Stimulated activated CD4-positive, alpha-beta T cell treated with anti-CD3 and anti-CD28 coated beads, TNF-alpha, amount 100 ng/mL, for 48 hours (primary cell): ENCODE results near the gene MARK2.

Experiments
- DNase-seq, 3 donors: peaks; one replicate each; pipeline ENCODE4 v3.0.0-alpha.2; 2020; ENCODE audit warnings: low read depth in 3 of 3

Gene MARK2

GRCh38 chr11:63829823-63830489, 9.0 kb upstream of the MARK2 start:
- no peak for DNase-seq

GRCh38 chr11:63831326-63831725, 7.6 kb upstream of the MARK2 start:
- DNase-seq, result no peak

- no peak for DNase-seq
Observed at GRCh38 chr11:63832336-63832735, 6.6 kb upstream of the MARK2 start.

- DNase-seq, result no peak
Observed at GRCh38 chr11:63833048-63833447, 5.9 kb upstream of the MARK2 start.

GRCh38 chr11:63834535-63835157, 4.3 kb upstream of the MARK2 start:
- no peak for DNase-seq

- no peak for DNase-seq
Observed at GRCh38 chr11:63835158-63835545, 3.8 kb upstream of the MARK2 start.

GRCh38 chr11:63837027-63837688, 1.8 kb upstream of the MARK2 start:
- peak in 2 of 3 donors; percentile 61 to 64 for DNase-seq

- DNase-seq, result no peak
Observed at GRCh38 chr11:63837739-63838138, 1.2 kb upstream of the MARK2 start.

- DNase-seq, result no peak
Observed at GRCh38 chr11:63838150-63838677, 696 bp upstream of the MARK2 start.

GRCh38 chr11:63839508-63840355, 822 bp downstream of the MARK2 start:
- peak in 2 of 3 donors; percentile 8 to 29 for DNase-seq

- DNase-seq, result no peak
Observed at GRCh38 chr11:63840356-63841060, 1.6 kb downstream of the MARK2 start.

GRCh38 chr11:63841554-63841953, 2.6 kb downstream of the MARK2 start:
- DNase-seq, result no peak

GRCh38 chr11:63843041-63843440, 4.1 kb downstream of the MARK2 start:
- no peak for DNase-seq

GRCh38 chr11:63844836-63845235, 5.9 kb downstream of the MARK2 start:
- DNase-seq, result no peak

- no peak for DNase-seq
Observed at GRCh38 chr11:63845303-63845702, 6.4 kb downstream of the MARK2 start.

- DNase-seq, result no peak
Observed at GRCh38 chr11:63845911-63846310, 7.0 kb downstream of the MARK2 start.

GRCh38 chr11:63846897-63847296, 8.0 kb downstream of the MARK2 start:
- DNase-seq, result no peak

GRCh38 chr11:63847363-63847762, 8.5 kb downstream of the MARK2 start:
- DNase-seq, result no peak

- no peak for DNase-seq
Observed at GRCh38 chr11:63849691-63850090, 10.8 kb downstream of the MARK2 start.

GRCh38 chr11:63850920-63851319, 12.0 kb downstream of the MARK2 start:
- DNase-seq, result no peak

GRCh38 chr11:63851364-63851763, 12.5 kb downstream of the MARK2 start:
- no peak for DNase-seq
